GM21423 (cell line): Measurements from ENCODE around the gene GREB1L.
"Not testable (repeated sequence)": the region's sequence is repeated elsewhere in the genome, so short reads cannot be mapped to it uniquely, and the experiment has no call there.

ENCODE experiments used
- ATAC-seq: cut with Tn5 transposase; IDR thresholded peaks from one replicate; pipeline ENCODE4 v1.9.1; 2021; ENCODE audit warnings: mild to moderate bottlenecking, moderate library complexity; ENCODE audit not compliant: unreplicated experiment

GREB1L gene

GRCh38 chr18:21242141-21242779 lies at the start of gene GREB1L:
Gene GREB1L (plus strand): TSS chr18:21242232. CDS start chr18:21383519, 141,287 bp downstream.
- ATAC-seq = no peak

GRCh38 chr18:21192308-21192624 lies 49.8 kb upstream of the GREB1L start:
- no peak for ATAC-seq

GRCh38 chr18:21194871-21195771 lies 46.9 kb upstream of the GREB1L start:
- no peak for ATAC-seq

GRCh38 chr18:21196426-21196825 lies 45.6 kb upstream of the GREB1L start:
- ATAC-seq = no peak

- ATAC-seq = no peak
Observed at GRCh38 chr18:21203126-21203525, 38.9 kb upstream of the GREB1L start.

GRCh38 chr18:21203542-21204241 lies 38.3 kb upstream of the GREB1L start:
- ATAC-seq = no peak

GRCh38 chr18:21205695-21206094 lies 36.3 kb upstream of the GREB1L start:
- ATAC-seq = no peak

- ATAC-seq = no peak
Observed at GRCh38 chr18:21210278-21210677, 31.8 kb upstream of the GREB1L start.

GRCh38 chr18:21210784-21211183 lies 31.2 kb upstream of the GREB1L start:
- ATAC-seq = no peak

GRCh38 chr18:21214409-21214808 lies 27.6 kb upstream of the GREB1L start:
- not testable (repeated sequence) for ATAC-seq

GRCh38 chr18:21215490-21215889 lies 26.5 kb upstream of the GREB1L start:
- no peak for ATAC-seq

- ATAC-seq = no peak
Observed at GRCh38 chr18:21218862-21219261, 23.2 kb upstream of the GREB1L start.

- no peak for ATAC-seq
Observed at GRCh38 chr18:21230436-21230835, 11.6 kb upstream of the GREB1L start.

GRCh38 chr18:21241301-21242048 lies 557 bp upstream of the GREB1L start:
- ATAC-seq = no peak

- no peak for ATAC-seq
Observed at GRCh38 chr18:21242780-21243401, 859 bp downstream of the GREB1L start.

GRCh38 chr18:21254576-21254975 lies 12.5 kb downstream of the GREB1L start:
- ATAC-seq = no peak

GRCh38 chr18:21255211-21255610 lies 13.2 kb downstream of the GREB1L start:
- no peak for ATAC-seq

- no peak for ATAC-seq
Observed at GRCh38 chr18:21257386-21257785, 15.4 kb downstream of the GREB1L start.

- ATAC-seq = no peak
Observed at GRCh38 chr18:21260621-21261020, 18.6 kb downstream of the GREB1L start.

GRCh38 chr18:21261352-21261751 lies 19.3 kb downstream of the GREB1L start:
- no peak for ATAC-seq

- ATAC-seq = no peak
Observed at GRCh38 chr18:21262244-21262643, 20.2 kb downstream of the GREB1L start.
